ENCODE data around the gene GDF11. TPM values are rescaled to one million over a fixed set of nuclear protein-coding genes. Genes with fewer than 3 reads are reported as not detected.

Gene GDF11
- total RNA-seq, 1 donor from 2014 or later, result 10.7 TPM

DNA sequence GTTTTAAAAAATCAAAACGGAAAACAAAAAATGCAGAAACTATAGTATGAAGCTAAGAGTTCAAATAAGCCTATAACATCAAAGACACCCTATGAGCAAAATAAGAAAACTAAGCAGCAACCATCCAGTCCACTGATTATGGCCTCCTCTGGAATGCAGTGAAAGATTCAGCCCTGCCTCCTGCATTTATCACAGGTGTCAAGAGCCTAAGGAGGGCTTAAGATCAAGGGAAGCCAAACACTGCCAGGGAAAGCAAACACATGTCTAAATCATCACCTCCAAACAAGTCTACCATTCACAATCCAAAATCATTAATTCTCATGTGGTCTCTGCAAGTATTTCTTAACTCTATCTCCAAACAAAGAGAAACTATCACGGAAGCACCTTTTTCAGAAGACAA, 46.2 kb downstream of the GDF11 start:
- peaks cover 4% of the 10 kb centered on the region for H3K36me3 ChIP-seq (ENCODE audit: control insufficient read depth, insufficient read depth, low read length)
- H3K27me3 ChIP-seq (ENCODE audit: control insufficient read depth, insufficient read depth, low read length), result no peaks in the 10 kb centered on the region
- no peak for DNase-seq (ENCODE audit: low read depth)
- no peak overlapping the region for H3K4me3 ChIP-seq (ENCODE audit: low read depth, low read length)
- TF ChIP-seq, protein P1, sequence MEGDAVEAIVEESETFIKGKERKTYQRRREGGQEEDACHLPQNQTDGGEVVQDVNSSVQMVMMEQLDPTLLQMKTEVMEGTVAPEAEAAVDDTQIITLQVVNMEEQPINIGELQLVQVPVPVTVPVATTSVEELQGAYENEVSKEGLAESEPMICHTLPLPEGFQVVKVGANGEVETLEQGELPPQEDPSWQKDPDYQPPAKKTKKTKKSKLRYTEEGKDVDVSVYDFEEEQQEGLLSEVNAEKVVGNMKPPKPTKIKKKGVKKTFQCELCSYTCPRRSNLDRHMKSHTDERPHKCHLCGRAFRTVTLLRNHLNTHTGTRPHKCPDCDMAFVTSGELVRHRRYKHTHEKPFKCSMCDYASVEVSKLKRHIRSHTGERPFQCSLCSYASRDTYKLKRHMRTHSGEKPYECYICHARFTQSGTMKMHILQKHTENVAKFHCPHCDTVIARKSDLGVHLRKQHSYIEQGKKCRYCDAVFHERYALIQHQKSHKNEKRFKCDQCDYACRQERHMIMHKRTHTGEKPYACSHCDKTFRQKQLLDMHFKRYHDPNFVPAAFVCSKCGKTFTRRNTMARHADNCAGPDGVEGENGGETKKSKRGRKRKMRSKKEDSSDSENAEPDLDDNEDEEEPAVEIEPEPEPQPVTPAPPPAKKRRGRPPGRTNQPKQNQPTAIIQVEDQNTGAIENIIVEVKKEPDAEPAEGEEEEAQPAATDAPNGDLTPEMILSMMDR (IDR thresholded peaks at IDR 0.05; ENCODE audit: insufficient read depth, low read length, poor library complexity, severe bottlenecking), result no peak

DNA sequence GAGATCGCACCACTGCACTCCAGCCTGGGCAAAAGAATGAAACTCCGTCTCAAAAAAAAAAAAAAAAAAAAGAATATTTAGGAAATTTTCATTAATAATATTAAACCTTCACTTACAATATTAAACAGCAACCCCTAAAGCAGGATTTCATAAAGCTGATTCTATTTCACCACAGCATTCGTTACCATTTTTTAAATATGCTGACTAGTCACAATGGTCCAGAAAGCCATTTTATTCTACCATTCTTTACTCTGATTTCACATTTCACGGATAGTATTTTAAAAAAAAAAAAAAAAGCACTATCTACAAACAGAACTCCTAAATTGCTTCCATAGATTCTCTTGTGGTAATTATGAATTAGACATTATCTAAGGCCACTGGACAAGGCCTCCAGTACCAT, 47.0 kb downstream of the GDF11 start:
- H3K27me3 ChIP-seq (ENCODE audit: control insufficient read depth, insufficient read depth, low read length), result no peaks in the 10 kb centered on the region
- TF ChIP-seq, protein P1 (IDR thresholded peaks at IDR 0.05; ENCODE audit: insufficient read depth, low read length, poor library complexity, severe bottlenecking), result no peak
- no peak overlapping the region for H3K4me3 ChIP-seq (ENCODE audit: low read depth, low read length)
- no peak for DNase-seq (ENCODE audit: low read depth)
- peaks cover 4% of the 10 kb centered on the region for H3K36me3 ChIP-seq (ENCODE audit: control insufficient read depth, insufficient read depth, low read length)

DNA sequence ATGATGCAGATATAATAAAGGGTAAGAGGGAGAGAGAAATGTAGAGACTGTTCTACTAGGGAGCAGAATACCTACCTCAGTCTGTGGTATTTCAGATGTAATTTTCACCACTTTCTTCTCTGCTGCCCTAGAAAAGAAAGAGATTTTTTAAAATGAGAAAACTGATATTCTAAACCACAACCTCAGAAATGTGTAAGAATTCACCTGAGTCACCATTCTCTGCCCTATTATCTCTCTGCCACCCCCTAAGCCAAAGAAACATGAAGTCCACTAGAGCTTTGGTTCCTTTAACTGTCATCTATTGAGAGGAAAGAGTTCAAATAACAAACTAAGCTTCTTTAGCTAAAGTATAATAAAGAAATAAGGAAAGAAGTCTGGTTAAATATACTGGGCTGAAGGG, 53.0 kb downstream of the GDF11 start:
- TF ChIP-seq, protein P1 (IDR thresholded peaks at IDR 0.05; ENCODE audit: insufficient read depth, low read length, poor library complexity, severe bottlenecking), result no peak
- H3K27me3 ChIP-seq (ENCODE audit: control insufficient read depth, insufficient read depth, low read length), result no peaks in the 10 kb centered on the region
- no peak overlapping the region for H3K4me3 ChIP-seq (ENCODE audit: low read depth, low read length)
- DNase-seq (ENCODE audit: low read depth), result no peak
- H3K36me3 ChIP-seq (ENCODE audit: control insufficient read depth, insufficient read depth, low read length), result no peaks in the 10 kb centered on the region

DNA sequence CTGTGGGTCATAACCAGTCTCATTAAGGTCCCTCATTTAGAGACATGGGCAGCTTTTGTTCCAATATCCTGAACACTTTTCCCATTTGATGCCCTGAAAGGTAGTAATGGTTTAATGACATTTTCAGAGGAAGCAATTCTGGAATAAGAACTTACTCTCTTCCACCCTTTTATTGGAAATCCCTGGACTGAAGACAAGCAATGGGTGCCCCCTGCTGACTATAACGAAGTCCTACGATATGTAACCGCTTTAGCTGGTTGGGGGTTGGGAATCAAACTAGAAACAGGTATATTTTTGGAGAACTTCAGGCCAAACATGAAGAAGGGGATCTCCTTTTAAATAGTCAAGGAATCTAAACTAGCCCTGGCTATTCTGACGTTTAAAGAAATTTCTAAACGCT, 54.1 kb downstream of the GDF11 start:
- Histone ChIP-seq H3K4me3 (ENCODE audit: low read depth, low read length) (no peak overlapping the region), H3K36me3 (ENCODE audit: control insufficient read depth, insufficient read depth, low read length) (no peaks in the 10 kb centered on the region), H3K27me3 (ENCODE audit: control insufficient read depth, insufficient read depth, low read length) (no peaks in the 10 kb centered on the region)
- no peak for DNase-seq (ENCODE audit: low read depth)
- TF ChIP-seq, protein P1 (IDR thresholded peaks at IDR 0.05; ENCODE audit: insufficient read depth, low read length, poor library complexity, severe bottlenecking), result peak; percentile 68

DNA sequence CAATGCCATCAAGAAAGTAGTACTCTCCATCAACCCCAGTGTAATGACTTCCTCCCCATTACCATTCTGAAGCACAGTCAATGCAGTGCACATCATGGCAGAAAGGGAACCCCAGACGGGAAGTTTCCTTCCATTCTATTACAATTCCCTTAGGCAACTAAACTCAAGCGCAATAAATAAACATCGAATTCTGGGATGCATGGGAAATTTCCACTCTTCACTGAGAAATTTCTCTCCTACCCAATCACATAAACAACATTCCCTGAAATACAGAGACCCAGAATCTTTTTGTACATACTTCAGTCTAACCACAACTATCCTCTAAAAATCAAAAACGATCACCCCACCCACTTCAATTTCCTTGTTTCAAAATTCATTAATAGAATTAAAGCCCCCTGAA, 54.6 kb downstream of the GDF11 start:
- TF ChIP-seq, protein P1 (IDR thresholded peaks at IDR 0.05; ENCODE audit: insufficient read depth, low read length, poor library complexity, severe bottlenecking), result no peak
- Histone ChIP-seq H3K27me3 (ENCODE audit: control insufficient read depth, insufficient read depth, low read length) (no peaks in the 10 kb centered on the region), H3K36me3 (ENCODE audit: control insufficient read depth, insufficient read depth, low read length) (no peaks in the 10 kb centered on the region), H3K4me3 (ENCODE audit: low read depth, low read length) (no peak overlapping the region)
- no peak for DNase-seq (ENCODE audit: low read depth)

Other genes with a start within 250 kb of the GDF11 start
- not detected in 2 replicates for gene OR6C4, start 193.5 kb upstream of the GDF11 start, total RNA-seq
- not detected in 2 replicates for gene OR2AP1, start 170.7 kb upstream of the GDF11 start, total RNA-seq
- gene OR10P1, start 106.2 kb upstream of the GDF11 start, total RNA-seq, result not detected in 2 replicates
- 2.0 and 6.4 TPM in 2 replicates for gene ITGA7, start 35.2 kb upstream of the GDF11 start, total RNA-seq
- gene BLOC1S1, start 27.1 kb upstream of the GDF11 start, total RNA-seq, result 109 and 131 TPM in 2 replicates
- gene RDH5, start 22.7 kb upstream of the GDF11 start, total RNA-seq, result 3.6 and 4.7 TPM in 2 replicates
- gene CD63, start 14.1 kb upstream of the GDF11 start, total RNA-seq, result 1,013 and 1,149 TPM in 2 replicates
- 123 and 141 TPM in 2 replicates for gene SARNP, start 74.6 kb downstream of the GDF11 start, total RNA-seq
- 37.0 and 42.6 TPM in 2 replicates for gene ORMDL2, start 74.9 kb downstream of the GDF11 start, total RNA-seq
- 35.3 and 36.9 TPM in 2 replicates for gene DNAJC14, start 86.5 kb downstream of the GDF11 start, total RNA-seq
- gene MMP19, start 99.8 kb downstream of the GDF11 start, total RNA-seq, result 0.07 and 0.08 TPM in 2 replicates
- 43.5 and 47.6 TPM in 2 replicates for gene PYM1, start 184.8 kb downstream of the GDF11 start, total RNA-seq
- 59.4 and 60.9 TPM in 2 replicates for gene DGKA, start 188.0 kb downstream of the GDF11 start, total RNA-seq
- 0.96 and 1.1 TPM in 2 replicates for gene PMEL, start 222.9 kb downstream of the GDF11 start, total RNA-seq
- gene CDK2, start 223.7 kb downstream of the GDF11 start, total RNA-seq, result 21.4 and 23.2 TPM in 2 replicates
- gene RAB5B, start 231.0 kb downstream of the GDF11 start, total RNA-seq, result 78.2 and 81.0 TPM in 2 replicates

All from kidney epithelial cell (primary cell).